PC-9 (cell line): Measurements from ENCODE around the gene WNT7A. TPM values are rescaled to one million over a fixed set of nuclear protein-coding genes. Genes with fewer than 3 reads are reported as not detected.

Experiments used
- BruUV-seq: library from RNA; stranded (reverse); fragments of 400-500 nt; replicated peaks from 2 replicates; lab custom pipeline; 2021; lab: Mats Ljungman, UMichigan
- CTCF ChIA-PET: fragments of 300-600 bp; sonication (Branson Sonifier 250); formaldehyde crosslinking; loops from one replicate; lab custom pipeline; 2022; ENCODE audit warnings: antibody characterized with exemption; lab: Charles Lee
- POLR2A ChIA-PET: fragments of 300-600 bp; sonication (Branson Sonifier 250); formaldehyde crosslinking; loops from one replicate; lab custom pipeline; 2022; ENCODE audit warnings: antibody characterized with exemption; ENCODE audit not compliant: unreplicated experiment; lab: Charles Lee
- DNase-seq, 2 experiments: peaks; one replicate each; pipeline versions ENCODE4 v3.0.0 to v3.0.0-alpha.2; 2015 to 2022; ENCODE audit warnings: mixed read lengths in 1 of 2
- H2AFZ ChIP-seq: fragments of 200-600 bp; sonication (generic); 2 replicates; pipeline ENCODE4 v1.8.1; 2017; ENCODE audit warnings: antibody characterized with exemption
- H3F3A ChIP-seq: fragments of 200-600 bp; sonication (generic); 2 replicates; pipeline ENCODE4 v1.8.1; 2017; ENCODE audit warnings: antibody characterized with exemption, mild to moderate bottlenecking, low read depth; ENCODE audit not compliant: insufficient read depth
- H3K27ac ChIP-seq: fragments of 200-600 bp; sonication (generic); 2 replicates; pipeline ENCODE4 v1.6.1; 2016; ENCODE audit warnings: mixed run types
- H3K27me3 ChIP-seq: fragments of 200-600 bp; sonication (generic); 2 replicates; pipeline ENCODE4 v1.6.1; 2016; ENCODE audit warnings: low read depth, mixed run types; ENCODE audit not compliant: insufficient read depth
- H3K36me3 ChIP-seq: fragments of 200-600 bp; sonication (generic); 2 replicates; pipeline ENCODE4 v1.6.1; 2016; ENCODE audit warnings: low read depth, mixed run types
- H3K4me1 ChIP-seq: fragments of 200-600 bp; sonication (generic); replicated peaks from 2 replicates; pipeline ENCODE4 v1.6.1; 2016; ENCODE audit warnings: mixed run types; ENCODE audit not compliant: insufficient read depth
- H3K4me2 ChIP-seq: fragments of 200-600 bp; sonication (generic); 2 replicates; pipeline ENCODE4 v1.6.1; 2017; ENCODE audit warnings: mixed run types
- H3K4me3 ChIP-seq: fragments of 200-600 bp; sonication (generic); 2 replicates; pipeline ENCODE4 v1.6.1; 2016; ENCODE audit warnings: mixed run types
- H3K79me2 ChIP-seq: fragments of 200-600 bp; sonication (generic); 2 replicates; pipeline ENCODE4 v1.6.1; 2017; ENCODE audit warnings: low read depth, mixed run types
- H3K9me2 ChIP-seq: fragments of 200-600 bp; sonication (generic); 2 replicates; pipeline ENCODE4 v1.8.1; 2017; ENCODE audit warnings: mild to moderate bottlenecking; ENCODE audit not compliant: insufficient read depth
- H3K9me3 ChIP-seq: fragments of 200-600 bp; sonication (generic); 2 replicates; pipeline ENCODE4 v1.8.1; 2016; ENCODE audit warnings: low read depth; ENCODE audit not compliant: insufficient read depth
- H4K20me1 ChIP-seq: fragments of 200-600 bp; sonication (generic); 2 replicates; pipeline ENCODE4 v1.8.1; 2017; ENCODE audit not compliant: insufficient read depth
- EZH2 ChIP-seq: fragments of 200-600 bp; sonication (generic); IDR thresholded peaks from 2 replicates; pipeline ENCODE4 v1.8.0; 2017; ENCODE audit warnings: antibody characterized with exemption, low read depth
- intact Hi-C: fragments of 100-400 bp; cut with micrococcal nuclease; formaldehyde crosslinking; loops from one replicate; pipeline ENCODE4 v1.10.0; 2022; ENCODE audit not compliant: unreplicated experiment
- total RNA-seq: library from RNA; stranded (reverse); gene quantifications from 2 replicates; pipeline ENCODE4 v1.2.3, GENCODE V29; 2021
- TF ChIP-seq, protein P1 (sequence below): fragments of 200-600 bp; sonication (generic); conservative IDR thresholded peaks from 2 replicates; pipeline ENCODE4 v1.6.1; 2017; ENCODE audit warnings: mixed run types, antibody characterized with exemption, mild to moderate bottlenecking, moderate library complexity

WNT7A gene
- total RNA-seq, 1 experiment from 2014 or later, result 6.3 TPM

DNA sequence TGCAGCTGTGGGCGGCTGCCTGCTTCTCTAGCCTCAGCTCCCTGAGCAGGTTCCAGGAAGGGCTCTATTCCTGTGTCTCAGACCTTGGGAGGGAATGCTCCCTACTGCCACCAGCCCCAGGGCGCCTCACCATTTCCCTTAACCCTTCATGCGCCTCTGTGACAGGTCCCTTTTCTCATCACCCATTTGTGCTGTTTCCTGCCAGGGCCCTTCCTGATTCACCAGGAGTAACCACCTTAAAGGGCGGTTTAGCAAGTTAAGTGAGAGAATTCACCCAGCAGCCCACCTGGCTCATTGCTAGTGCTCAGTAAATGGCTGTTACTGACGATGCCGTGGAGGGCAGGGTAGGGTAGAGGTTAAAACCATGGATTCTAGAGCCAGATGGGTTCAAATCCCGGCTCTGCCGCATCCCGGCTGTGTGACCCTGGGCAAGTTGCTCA, 87.8 kb downstream of the WNT7A start:
- intact Hi-C loops, result no loop called here
- POLR2A ChIA-PET, result interaction anchor here (0.5 kb wide), 1 partner anchor 656 kb away, joined by 3 read pairs; no protein-coding TSS in a partner anchor
- CTCF ChIA-PET, result no interaction called here
- no peak overlapping the region for H3K27ac ChIP-seq
- no peaks in the 10 kb centered on the region for H3F3A ChIP-seq
- H3K36me3 ChIP-seq, result no peaks in the 10 kb centered on the region
- DNase-seq, result no peak
- H4K20me1 ChIP-seq, result no peaks in the 10 kb centered on the region
- no peak overlapping the region for H3K4me3 ChIP-seq
- no peaks in the 10 kb centered on the region for H3K79me2 ChIP-seq
- TF ChIP-seq, protein P1, sequence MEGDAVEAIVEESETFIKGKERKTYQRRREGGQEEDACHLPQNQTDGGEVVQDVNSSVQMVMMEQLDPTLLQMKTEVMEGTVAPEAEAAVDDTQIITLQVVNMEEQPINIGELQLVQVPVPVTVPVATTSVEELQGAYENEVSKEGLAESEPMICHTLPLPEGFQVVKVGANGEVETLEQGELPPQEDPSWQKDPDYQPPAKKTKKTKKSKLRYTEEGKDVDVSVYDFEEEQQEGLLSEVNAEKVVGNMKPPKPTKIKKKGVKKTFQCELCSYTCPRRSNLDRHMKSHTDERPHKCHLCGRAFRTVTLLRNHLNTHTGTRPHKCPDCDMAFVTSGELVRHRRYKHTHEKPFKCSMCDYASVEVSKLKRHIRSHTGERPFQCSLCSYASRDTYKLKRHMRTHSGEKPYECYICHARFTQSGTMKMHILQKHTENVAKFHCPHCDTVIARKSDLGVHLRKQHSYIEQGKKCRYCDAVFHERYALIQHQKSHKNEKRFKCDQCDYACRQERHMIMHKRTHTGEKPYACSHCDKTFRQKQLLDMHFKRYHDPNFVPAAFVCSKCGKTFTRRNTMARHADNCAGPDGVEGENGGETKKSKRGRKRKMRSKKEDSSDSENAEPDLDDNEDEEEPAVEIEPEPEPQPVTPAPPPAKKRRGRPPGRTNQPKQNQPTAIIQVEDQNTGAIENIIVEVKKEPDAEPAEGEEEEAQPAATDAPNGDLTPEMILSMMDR, result no peak
- TF ChIP-seq EZH2, result no peak
- H3K4me2 ChIP-seq, result no peak overlapping the region
- H3K4me1 ChIP-seq, result no peaks in the 10 kb centered on the region
- H3K9me2 ChIP-seq, result no peaks in the 10 kb centered on the region
- no TSS peak for BruUV-seq
- H2AFZ ChIP-seq, result no peak overlapping the region
- no peaks in the 10 kb centered on the region for H3K9me3 ChIP-seq
- no peaks in the 10 kb centered on the region for H3K27me3 ChIP-seq

DNA sequence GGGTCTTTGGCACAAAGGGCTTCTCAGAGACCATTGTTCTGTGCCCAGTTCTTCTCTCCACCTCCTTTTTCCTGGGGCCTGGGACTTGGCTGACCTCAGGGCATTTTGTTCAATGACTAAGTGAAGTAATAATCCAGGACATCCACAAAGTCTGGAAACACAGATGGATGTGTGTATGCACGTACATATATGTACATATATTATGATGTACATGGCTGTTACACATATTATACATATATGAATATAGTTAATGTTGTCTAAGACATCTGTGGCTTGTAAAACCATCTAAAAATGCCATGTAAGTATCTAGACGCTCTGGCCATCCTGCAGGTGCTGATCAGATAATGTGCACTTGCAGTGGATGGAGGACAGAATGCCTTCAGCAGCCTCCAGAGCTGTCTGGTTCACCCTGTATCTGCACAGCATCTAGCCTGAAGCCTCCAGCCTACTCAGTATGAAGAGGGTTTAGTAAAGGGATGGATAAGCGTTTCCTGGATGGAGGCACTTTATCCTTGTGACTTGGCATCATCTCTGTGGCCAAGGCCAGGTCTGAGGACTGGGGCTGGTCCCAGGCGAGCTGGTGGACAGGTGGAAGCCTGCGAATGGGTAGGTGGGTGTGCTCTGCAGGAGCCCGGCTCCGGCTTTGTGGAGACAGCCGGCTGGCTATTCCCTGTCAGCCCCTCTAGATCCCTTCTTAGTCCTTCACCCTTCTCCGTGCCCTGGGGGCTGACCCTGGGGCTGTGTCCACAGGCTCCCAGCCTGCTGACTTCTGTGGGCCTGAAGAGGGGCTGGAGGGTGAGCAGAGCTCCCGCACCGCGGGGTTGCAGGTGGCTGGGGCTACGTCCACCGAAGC, 88.4 kb downstream of the WNT7A start:
- H3K9me3 ChIP-seq, result no peaks in the 10 kb centered on the region
- H3K4me3 ChIP-seq, result no peak overlapping the region
- no peaks in the 10 kb centered on the region for H3K79me2 ChIP-seq
- H3K4me2 ChIP-seq, result no peak overlapping the region
- H3K4me1 ChIP-seq, result no peaks in the 10 kb centered on the region
- no peaks in the 10 kb centered on the region for H4K20me1 ChIP-seq
- H3K36me3 ChIP-seq, result no peaks in the 10 kb centered on the region
- H3K27me3 ChIP-seq, result no peaks in the 10 kb centered on the region
- no peak overlapping the region for H3K27ac ChIP-seq
- POLR2A ChIA-PET, result interaction anchor here (0.5 kb wide), 1 partner anchor 657 kb away, joined by 3 read pairs; no protein-coding TSS in a partner anchor
- intact Hi-C loops, result no loop called here
- H2AFZ ChIP-seq, result no peak overlapping the region
- no peaks in the 10 kb centered on the region for H3F3A ChIP-seq
- BruUV-seq, result no TSS peak
- no peak for DNase-seq
- CTCF ChIA-PET, result interaction anchor here (0.6 kb wide), 1 partner anchor 134 kb away, joined by 3 read pairs; no protein-coding TSS in a partner anchor
- TF ChIP-seq, protein P1, result no peak
- TF ChIP-seq EZH2, result no peak
- no peaks in the 10 kb centered on the region for H3K9me2 ChIP-seq

DNA sequence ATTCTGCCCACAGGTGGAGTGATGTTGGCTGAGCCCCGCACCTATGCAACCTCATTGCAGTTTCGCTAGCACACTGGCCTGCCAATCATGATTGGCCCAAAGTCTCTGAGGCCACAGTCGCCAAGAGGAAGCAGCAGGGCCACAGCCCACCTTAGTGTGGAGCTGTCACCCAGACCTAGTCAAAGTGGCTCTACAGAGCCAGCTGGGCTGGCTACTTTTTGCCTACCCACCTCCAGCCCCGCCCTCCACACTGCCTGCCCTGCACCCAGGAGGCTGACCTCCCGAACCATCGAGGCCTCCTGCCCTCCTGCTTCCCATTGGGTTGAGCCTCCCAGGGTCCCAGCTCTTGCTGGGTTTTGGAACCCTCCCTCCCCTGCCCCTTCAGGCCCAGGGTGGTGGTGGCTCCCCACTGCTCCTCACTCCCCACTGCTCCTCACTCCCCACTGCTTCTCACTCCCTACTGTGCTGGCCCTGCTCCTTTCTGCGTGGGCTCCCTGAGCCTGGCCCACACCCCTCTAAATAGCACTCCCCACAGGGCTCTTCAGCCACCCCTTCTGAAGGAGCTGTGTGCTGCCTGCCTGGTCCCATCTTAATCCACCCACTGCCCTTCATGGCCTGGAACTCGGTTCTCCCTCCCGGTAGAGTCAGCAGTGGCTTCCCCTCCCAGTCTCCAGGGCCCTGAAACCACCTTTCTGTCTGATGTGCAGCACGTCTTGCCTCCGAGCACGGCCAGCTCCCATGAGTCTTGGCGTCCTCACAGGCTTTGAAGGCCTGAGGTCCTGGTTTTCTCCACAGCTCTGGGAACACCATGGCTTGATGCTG, 89.3 kb downstream of the WNT7A start:
- intact Hi-C loops, result no loop called here
- Histone ChIP-seq H4K20me1 (no peaks in the 10 kb centered on the region), H3K79me2 (no peaks in the 10 kb centered on the region), H3K4me1 (no peaks in the 10 kb centered on the region), H3K4me3 (no peak overlapping the region), H3K4me2 (no peak overlapping the region), H3K36me3 (no peaks in the 10 kb centered on the region), H3K27ac (no peak overlapping the region), H3K9me2 (no peaks in the 10 kb centered on the region), H3K9me3 (no peaks in the 10 kb centered on the region), H3F3A (no peaks in the 10 kb centered on the region), H3K27me3 (no peaks in the 10 kb centered on the region), H2AFZ (no peak overlapping the region)
- BruUV-seq, result no TSS peak
- ChIA-PET CTCF (interaction anchor here (0.6 kb wide), 1 partner anchor 133 kb away, joined by 3 read pairs; no protein-coding TSS in a partner anchor), POLR2A (no interaction called here)
- TF ChIP-seq EZH2, result no peak
- TF ChIP-seq, protein P1, result no peak
- DNase-seq, result no peak
